SU-DHL-6 (cell line): ENCODE results near the gene FRMD3.

Experiments used
- EZH2phosphoT487 ChIP-seq: fragments of 200-600 bp; sonication (generic), shearing (Covaris generic); conservative IDR thresholded peaks from 2 replicates; pipeline ENCODE4 v1.6.1; 2018; ENCODE audit warnings: mild to moderate bottlenecking, antibody characterized with exemption, low read length, moderate library complexity, mixed read lengths
- TF ChIP-seq, protein P1 (sequence below): fragments of 200-600 bp; sonication (generic); IDR thresholded peaks from one replicate; pipeline ENCODE4 v1.5.1; 2017; ENCODE audit warnings: antibody characterized with exemption, mild to moderate bottlenecking, low read length, moderate library complexity; ENCODE audit not compliant: insufficient read depth, poor library complexity, severe bottlenecking

DNA sequence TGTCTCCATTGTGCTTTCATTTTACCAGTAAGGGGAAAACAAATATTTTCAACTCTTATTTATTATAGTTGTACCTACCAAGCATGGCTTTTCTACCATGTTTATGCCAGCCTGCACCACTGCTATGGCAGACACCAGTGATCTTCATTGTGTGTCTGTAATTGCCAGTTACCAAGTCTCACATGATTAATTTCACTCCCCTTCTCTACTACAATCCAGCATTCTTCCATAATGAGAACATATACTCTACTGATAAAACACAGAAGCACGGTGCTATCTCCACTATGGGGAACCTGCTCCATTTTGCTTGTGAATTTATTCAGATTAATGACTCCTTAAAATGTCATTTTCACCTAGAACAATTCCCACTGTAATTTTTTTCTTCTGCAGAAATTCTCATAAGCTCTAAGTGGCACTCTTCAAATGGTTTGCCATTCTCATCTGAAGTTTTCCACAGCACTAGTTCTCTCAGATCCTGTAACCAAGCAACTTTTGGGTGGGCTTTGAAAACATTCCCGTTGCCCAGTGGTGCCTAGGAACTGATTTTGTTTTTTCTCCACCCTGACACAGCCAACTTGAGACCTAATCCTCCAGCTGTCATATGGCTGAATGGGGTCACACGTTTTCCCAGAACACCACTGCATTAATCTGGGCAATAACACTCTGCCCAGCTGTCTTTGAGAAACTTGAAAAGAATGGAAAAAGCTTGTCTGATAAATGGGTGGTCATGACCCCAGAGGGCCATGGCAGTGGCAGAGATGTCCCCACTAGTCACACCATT, 252.6 kb downstream of the FRMD3 start:
- TF ChIP-seq, protein P1, sequence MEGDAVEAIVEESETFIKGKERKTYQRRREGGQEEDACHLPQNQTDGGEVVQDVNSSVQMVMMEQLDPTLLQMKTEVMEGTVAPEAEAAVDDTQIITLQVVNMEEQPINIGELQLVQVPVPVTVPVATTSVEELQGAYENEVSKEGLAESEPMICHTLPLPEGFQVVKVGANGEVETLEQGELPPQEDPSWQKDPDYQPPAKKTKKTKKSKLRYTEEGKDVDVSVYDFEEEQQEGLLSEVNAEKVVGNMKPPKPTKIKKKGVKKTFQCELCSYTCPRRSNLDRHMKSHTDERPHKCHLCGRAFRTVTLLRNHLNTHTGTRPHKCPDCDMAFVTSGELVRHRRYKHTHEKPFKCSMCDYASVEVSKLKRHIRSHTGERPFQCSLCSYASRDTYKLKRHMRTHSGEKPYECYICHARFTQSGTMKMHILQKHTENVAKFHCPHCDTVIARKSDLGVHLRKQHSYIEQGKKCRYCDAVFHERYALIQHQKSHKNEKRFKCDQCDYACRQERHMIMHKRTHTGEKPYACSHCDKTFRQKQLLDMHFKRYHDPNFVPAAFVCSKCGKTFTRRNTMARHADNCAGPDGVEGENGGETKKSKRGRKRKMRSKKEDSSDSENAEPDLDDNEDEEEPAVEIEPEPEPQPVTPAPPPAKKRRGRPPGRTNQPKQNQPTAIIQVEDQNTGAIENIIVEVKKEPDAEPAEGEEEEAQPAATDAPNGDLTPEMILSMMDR, result no peak
- no peak for TF ChIP-seq EZH2phosphoT487
